K562 treated with DMSO at 1 percent for 48 hours (cell line): ENCODE measurements around the gene PPP3R2. TPM values are rescaled to one million over a fixed set of nuclear protein-coding genes. Genes with fewer than 3 reads are reported as not detected.

Experiments
- total RNA-seq: library from RNA; unstranded; fragments of 300-600 nt; gene quantifications from 2 replicates; pipeline ENCODE4 v1.2.3, GENCODE V29; 2022; ENCODE audit warnings: low replicate concordance; ENCODE audit errors: extremely low read depth

The PPP3R2 gene, protein sequence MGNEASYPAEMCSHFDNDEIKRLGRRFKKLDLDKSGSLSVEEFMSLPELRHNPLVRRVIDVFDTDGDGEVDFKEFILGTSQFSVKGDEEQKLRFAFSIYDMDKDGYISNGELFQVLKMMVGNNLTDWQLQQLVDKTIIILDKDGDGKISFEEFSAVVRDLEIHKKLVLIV
- total RNA-seq: not detected in 2 replicates

DNA sequence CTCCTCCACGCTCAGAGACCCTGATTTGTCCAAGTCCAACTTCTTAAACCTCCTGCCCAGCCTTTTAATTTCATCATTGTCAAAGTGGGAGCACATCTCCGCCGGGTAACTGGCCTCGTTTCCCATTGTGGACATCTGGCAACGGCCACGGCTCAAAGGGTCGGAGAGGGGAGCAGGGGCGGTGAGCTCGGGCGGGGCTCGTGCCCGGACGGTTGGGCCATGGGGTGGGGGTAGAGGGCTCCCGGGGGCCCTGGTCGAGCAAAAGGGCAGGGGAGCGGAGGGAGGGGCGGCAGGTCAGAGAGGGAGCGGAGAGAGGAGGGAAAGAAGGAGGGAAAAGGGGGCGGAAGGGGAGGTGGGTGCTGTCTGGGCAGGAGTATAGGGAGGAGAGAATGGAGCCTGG, at the start of gene PPP3R2:
Gene PPP3R2 (minus strand): TSS at position 174 of the 400 bp plus-strand sequence. CDS start 48 bp downstream, at position 126.

Other genes with a start within 250 kb of the PPP3R2 start
- gene BAAT, start 210.0 kb downstream of the PPP3R2 start, total RNA-seq: not detected in 2 replicates
- gene MRPL50, start 196.4 kb downstream of the PPP3R2 start, total RNA-seq: not detected in 2 replicates
- gene ZNF189, start 196.1 kb downstream of the PPP3R2 start, total RNA-seq: not detected in 2 replicates
- gene ALDOB, start 159.2 kb downstream of the PPP3R2 start, total RNA-seq: not detected in 2 replicates
- gene RNF20, start 61.1 kb downstream of the PPP3R2 start, total RNA-seq: not detected in 2 replicates
- gene GRIN3A, start 143.7 kb upstream of the PPP3R2 start, total RNA-seq: not detected in 2 replicates